ENCODE results near the gene KRT17. TPM values are rescaled to one million over a fixed set of nuclear protein-coding genes. Genes with fewer than 3 reads are reported as not detected.
A peak's percentile ranks its signal among the peaks of the same experiment; 100 is the strongest.

Gene KRT17
- total RNA-seq, 1 donor from 2014 or later, result not detected

- peaks cover 3% of the 10 kb centered on the region for H3K4me1 Mint-ChIP-seq (ENCODE audit: low read depth, unreplicated experiment)
- no peak overlapping the region for H3K27ac Mint-ChIP-seq (ENCODE audit: unreplicated experiment)
- no peak for TF ChIP-seq CTCF (IDR thresholded peaks at IDR 0.05; ENCODE audit: partially characterized antibody, unreplicated experiment)
- no peaks in the 10 kb centered on the region for H3K36me3 Mint-ChIP-seq (ENCODE audit: unreplicated experiment)
- H3K9me3 Mint-ChIP-seq (ENCODE audit: unreplicated experiment), result peaks cover 1% of the 10 kb centered on the region
- no peak overlapping the region for H3K4me3 Mint-ChIP-seq (ENCODE audit: unreplicated experiment)
- no peak for DNase-seq
- H3K27me3 Mint-ChIP-seq (ENCODE audit: unreplicated experiment), result peaks cover 2% of the 10 kb centered on the region
Measured at GRCh38 chr17:41657176-41657754, 32.9 kb upstream of the KRT17 start.

- no peak for DNase-seq
- H3K27me3 Mint-ChIP-seq (ENCODE audit: unreplicated experiment), result peaks cover 6% of the 10 kb centered on the region
- no peak overlapping the region for H3K27ac Mint-ChIP-seq (ENCODE audit: unreplicated experiment)
Measured at GRCh38 chr17:41656249-41657023, 32.1 kb upstream of the KRT17 start.

GRCh38 chr17:41655611-41656111, 31.3 kb upstream of the KRT17 start:
- DNase-seq, result peak; percentile 68
- no peak for TF ChIP-seq CTCF (IDR thresholded peaks at IDR 0.05; ENCODE audit: partially characterized antibody, unreplicated experiment)
- Mint-ChIP-seq H3K4me3 (ENCODE audit: unreplicated experiment) (no peak overlapping the region), H3K36me3 (ENCODE audit: unreplicated experiment) (no peaks in the 10 kb centered on the region), H3K27me3 (ENCODE audit: unreplicated experiment) (peaks cover 6% of the 10 kb centered on the region), H3K4me1 (ENCODE audit: low read depth, unreplicated experiment) (peaks cover 3% of the 10 kb centered on the region), H3K9me3 (ENCODE audit: unreplicated experiment) (peaks cover 1% of the 10 kb centered on the region), H3K27ac (ENCODE audit: unreplicated experiment) (no peak overlapping the region)

More at GRCh38 chr17:41656249-41657023, 32.1 kb upstream of the KRT17 start:
- no peak for TF ChIP-seq CTCF (IDR thresholded peaks at IDR 0.05; ENCODE audit: partially characterized antibody, unreplicated experiment)
- Mint-ChIP-seq H3K9me3 (ENCODE audit: unreplicated experiment) (peaks cover 1% of the 10 kb centered on the region), H3K4me1 (ENCODE audit: low read depth, unreplicated experiment) (peaks cover 3% of the 10 kb centered on the region), H3K4me3 (ENCODE audit: unreplicated experiment) (no peak overlapping the region), H3K36me3 (ENCODE audit: unreplicated experiment) (no peaks in the 10 kb centered on the region)

GRCh38 chr17:41654678-41655607, 30.6 kb upstream of the KRT17 start:
- peaks cover 1% of the 10 kb centered on the region for H3K9me3 Mint-ChIP-seq (ENCODE audit: unreplicated experiment)
- peaks cover 6% of the 10 kb centered on the region for H3K27me3 Mint-ChIP-seq (ENCODE audit: unreplicated experiment)
- H3K27ac Mint-ChIP-seq (ENCODE audit: unreplicated experiment), result no peak overlapping the region

More at GRCh38 chr17:41654678-41655607, 30.6 kb upstream of the KRT17 start:
- no peak for DNase-seq
- TF ChIP-seq CTCF (IDR thresholded peaks at IDR 0.05; ENCODE audit: partially characterized antibody, unreplicated experiment), result no peak
- Mint-ChIP-seq H3K4me1 (ENCODE audit: low read depth, unreplicated experiment) (peaks cover 3% of the 10 kb centered on the region), H3K36me3 (ENCODE audit: unreplicated experiment) (no peaks in the 10 kb centered on the region), H3K4me3 (ENCODE audit: unreplicated experiment) (no peak overlapping the region)

Measured in glutamatergic neuron (in vitro differentiated cells).